ENCODE results near the gene FGF6.
"Not testable (repeated sequence)": the region's sequence is repeated elsewhere in the genome, so short reads cannot be mapped to it uniquely, and the experiment has no call there.

The FGF6 gene

DNA sequence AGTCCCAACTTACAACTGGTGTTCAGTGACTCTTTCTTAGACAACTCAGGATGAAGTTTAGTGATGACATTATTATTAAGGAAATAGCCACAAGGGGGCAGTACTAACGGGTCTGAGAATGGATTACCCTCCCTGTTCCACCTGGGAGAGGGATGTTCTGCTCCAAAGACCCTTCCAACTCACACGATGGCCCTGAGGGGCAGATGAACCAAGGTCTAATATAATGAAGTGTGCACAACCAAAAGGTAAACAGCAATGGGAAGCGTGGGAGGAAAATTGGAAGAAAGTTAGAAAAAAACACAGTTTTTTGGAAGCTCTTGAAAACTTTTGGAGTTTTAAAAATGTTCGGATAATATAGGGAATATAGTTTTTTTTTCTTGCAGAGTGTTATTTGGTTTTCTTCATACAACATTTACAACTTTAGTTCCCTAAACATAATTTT is 24.0 kb downstream of the FGF6 start:
- no peak overlapping the region for H3K27ac ChIP-seq
- DNase-seq (ENCODE audit: low read depth, low spot score), result no peak

GRCh38 chr12:4420138-4420670 is 25.4 kb downstream of the FGF6 start:
- no peak overlapping the region for H3K27ac ChIP-seq
- DNase-seq (ENCODE audit: low read depth, low spot score), result no peak

GRCh38 chr12:4418913-4419312 is 26.7 kb downstream of the FGF6 start:
- no peak overlapping the region for H3K27ac ChIP-seq
- no peak for DNase-seq (ENCODE audit: low read depth, low spot score)

- no peak overlapping the region for H3K27ac ChIP-seq
- no peak for DNase-seq (ENCODE audit: low read depth, low spot score)
Observed at GRCh38 chr12:4417936-4418335, 27.7 kb downstream of the FGF6 start.

- no peak overlapping the region for H3K27ac ChIP-seq
- no peak for DNase-seq (ENCODE audit: low read depth, low spot score)
Observed at GRCh38 chr12:4417455-4417854, 28.2 kb downstream of the FGF6 start.

GRCh38 chr12:4416276-4416675 is 29.3 kb downstream of the FGF6 start:
- no peak overlapping the region for H3K27ac ChIP-seq
- no peak for DNase-seq (ENCODE audit: low read depth, low spot score)

DNA sequence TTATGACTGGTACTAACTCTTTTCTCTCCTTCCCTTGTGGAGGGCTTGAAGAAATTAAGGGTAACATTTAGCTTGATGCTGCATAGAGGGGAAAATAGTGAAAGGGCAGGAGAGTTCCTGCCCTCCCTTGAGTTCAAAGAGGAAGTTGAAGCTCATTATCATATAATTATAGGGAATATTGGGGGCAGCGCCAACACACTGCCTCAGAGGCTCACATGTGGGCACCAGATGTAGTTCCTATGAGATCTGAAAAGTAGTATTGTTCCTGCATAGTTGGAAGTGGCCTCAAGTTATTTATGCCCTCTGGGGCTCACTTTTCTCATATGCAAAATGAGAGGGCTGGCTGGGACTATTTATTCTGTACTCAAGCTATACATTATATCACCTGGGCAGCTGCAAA is 33.1 kb downstream of the FGF6 start:
- DNase-seq (ENCODE audit: low read depth, low spot score), result no peak
- no peak overlapping the region for H3K27ac ChIP-seq

DNA sequence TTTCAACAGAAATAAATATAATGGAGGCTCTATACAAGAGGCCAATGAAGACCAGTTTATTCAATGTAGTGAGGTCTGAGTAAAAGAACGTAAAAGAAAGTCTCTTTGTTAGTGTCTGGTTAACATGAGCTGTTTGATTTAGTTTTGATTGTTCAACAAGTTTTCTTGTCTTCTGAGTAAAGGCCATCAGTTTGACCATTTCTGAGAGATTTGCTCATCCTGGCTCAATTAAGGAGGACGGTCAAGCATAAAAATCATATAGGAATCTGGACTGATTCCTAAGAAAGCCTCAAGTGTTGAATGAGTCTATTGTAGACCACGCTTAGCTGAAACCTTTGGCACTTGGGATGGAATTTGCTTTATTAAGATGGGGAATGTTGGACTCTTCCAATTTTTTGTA is 33.6 kb downstream of the FGF6 start:
- no peak overlapping the region for H3K27ac ChIP-seq
- no peak for DNase-seq (ENCODE audit: low read depth, low spot score)

GRCh38 chr12:4407136-4407535 is 38.5 kb downstream of the FGF6 start:
- DNase-seq (ENCODE audit: low read depth, low spot score), result no peak
- H3K27ac ChIP-seq, result no peak overlapping the region

DNA sequence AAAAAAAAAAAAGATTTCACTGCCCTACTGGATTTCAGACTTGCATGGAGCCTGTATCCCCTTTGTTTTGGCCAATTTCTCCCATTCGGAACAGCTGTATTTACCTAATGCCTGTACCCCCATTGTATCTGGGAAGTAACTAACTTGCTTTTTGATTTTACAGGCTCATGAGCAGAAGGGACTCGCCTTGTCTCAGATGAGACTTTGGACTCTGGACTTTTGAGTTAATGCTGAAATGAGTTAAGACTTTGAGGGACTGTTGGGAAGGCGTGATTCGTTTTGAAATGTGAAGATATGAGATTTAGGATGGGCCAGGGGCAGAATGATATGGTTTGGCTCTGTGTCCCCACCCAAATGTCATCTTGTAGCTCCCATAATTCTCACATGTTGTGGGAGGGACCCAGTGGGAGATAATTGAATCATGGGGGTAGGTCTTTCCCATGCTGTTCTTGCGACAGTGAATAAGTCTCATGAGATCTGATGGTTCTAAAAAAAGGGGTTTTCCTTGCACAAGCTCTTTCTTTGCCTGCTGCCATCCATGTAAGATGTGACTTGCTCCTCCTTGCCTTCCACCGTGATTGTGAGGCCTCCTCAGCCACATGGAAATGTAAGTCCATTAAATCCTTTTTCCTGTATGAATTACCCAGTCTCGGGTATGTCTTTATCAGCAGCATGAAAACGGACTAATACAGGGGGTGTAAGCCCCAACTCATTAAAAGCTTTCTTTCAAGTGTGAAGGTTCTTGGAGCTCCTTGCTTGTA is 40.6 kb downstream of the FGF6 start:
- not testable (repeated sequence) for H3K27ac ChIP-seq; DNase-seq (ENCODE audit: low read depth, low spot score)

DNA sequence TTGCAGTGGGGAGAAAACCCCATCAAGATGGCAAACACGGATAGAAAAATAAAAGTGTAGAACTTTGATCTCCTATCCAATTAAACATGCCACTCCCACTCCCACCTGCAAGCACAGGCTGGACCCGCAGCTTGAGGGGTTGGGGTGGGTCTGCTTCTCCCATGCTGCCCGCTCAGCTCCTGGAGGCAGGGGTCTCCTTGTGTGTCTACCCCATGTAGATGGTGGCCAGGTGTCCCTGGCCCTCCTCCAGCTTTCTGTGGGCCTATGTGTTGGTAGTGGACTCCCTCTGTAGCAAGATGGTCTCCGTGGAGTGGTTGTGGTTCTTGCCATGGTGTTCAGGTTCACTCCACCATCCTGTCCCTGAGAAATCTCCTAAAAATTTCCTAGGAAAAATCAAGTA is 42.6 kb downstream of the FGF6 start:
- no peak for DNase-seq (ENCODE audit: low read depth, low spot score)
- H3K27ac ChIP-seq, result no peak overlapping the region

- DNase-seq (ENCODE audit: low read depth, low spot score), result no peak
- no peak overlapping the region for H3K27ac ChIP-seq
Observed at GRCh38 chr12:4401117-4401516, 44.5 kb downstream of the FGF6 start.

DNA sequence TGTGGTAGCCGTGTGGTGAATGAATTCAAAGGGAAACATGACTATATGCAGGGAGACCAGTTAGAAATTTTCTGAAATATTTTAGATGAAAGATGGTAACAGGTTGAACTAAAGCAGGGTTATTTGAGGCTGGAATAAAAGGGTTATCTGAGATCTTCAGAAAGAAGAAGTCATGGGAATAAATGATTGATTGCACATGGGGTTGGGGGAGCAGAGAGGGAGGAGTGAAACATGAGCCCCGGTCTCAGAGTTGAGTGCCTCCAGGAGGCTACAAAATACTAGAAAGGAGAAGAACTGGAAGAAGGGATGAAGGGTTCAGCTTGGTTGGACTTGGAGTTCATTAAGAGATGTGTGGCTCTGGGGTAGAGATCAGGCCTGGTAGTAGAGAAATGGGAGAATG is 49.8 kb downstream of the FGF6 start:
- H3K27ac ChIP-seq, result no peak overlapping the region
- no peak for DNase-seq (ENCODE audit: low read depth, low spot score)

- no peak for DNase-seq (ENCODE audit: low read depth, low spot score)
- no peak overlapping the region for H3K27ac ChIP-seq
Observed at GRCh38 chr12:4393211-4393610, 52.4 kb downstream of the FGF6 start.

DNA sequence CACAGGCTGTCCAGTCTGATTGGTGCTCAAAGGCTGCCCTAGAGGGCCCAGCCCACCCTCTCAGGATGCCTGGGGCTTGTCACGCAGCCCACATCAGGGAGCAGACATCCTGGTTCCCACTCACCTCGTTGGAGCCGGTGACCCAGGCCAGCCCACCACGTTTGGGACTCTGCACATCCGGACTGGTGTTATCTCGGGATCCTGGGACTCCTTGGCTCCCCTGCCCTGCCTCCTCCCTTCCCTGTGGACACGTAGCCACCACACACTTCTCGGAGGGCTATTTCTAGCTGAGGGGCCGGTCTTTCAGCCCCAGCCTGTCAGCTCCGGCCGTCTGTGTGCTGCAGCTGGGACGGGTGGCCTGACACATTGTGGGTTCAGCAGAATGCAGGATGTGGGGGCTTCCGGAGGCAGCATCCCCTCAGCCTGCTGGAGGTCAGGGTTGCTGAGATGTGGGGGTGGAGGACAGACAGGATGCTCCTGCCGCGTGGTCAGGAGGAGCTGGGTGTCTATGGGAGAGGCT is 53.3 kb downstream of the FGF6 start:
- no peak for DNase-seq (ENCODE audit: low read depth, low spot score)
- no peak overlapping the region for H3K27ac ChIP-seq

DNA sequence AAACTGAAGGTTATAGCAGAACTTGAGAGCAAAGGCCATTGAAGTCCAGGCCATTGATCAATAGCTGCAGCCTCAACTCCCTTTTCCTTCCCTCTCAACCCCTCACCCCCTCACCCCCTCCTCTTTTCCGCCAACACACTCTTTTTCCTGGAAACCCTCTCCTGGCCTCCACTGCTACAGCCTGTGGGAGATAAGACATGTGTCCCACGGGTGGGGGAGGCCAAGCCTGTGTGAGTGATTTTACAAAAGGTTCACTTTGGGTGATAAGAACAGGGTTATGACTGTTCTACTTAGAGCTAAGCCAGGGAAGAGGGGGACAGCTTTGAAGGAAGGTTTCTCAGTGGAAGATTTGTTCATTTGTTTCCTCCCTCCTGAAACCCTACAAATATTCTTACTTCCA is 57.0 kb downstream of the FGF6 start:
- no peak for DNase-seq (ENCODE audit: low read depth, low spot score)

GRCh38 chr12:4388032-4388431 is 57.6 kb downstream of the FGF6 start:
- no peak overlapping the region for H3K27ac ChIP-seq
- no peak for DNase-seq (ENCODE audit: low read depth, low spot score)

More for the DNA sequence above, 57.0 kb downstream of the FGF6 start:
- H3K27ac ChIP-seq, result no peak overlapping the region

DNA sequence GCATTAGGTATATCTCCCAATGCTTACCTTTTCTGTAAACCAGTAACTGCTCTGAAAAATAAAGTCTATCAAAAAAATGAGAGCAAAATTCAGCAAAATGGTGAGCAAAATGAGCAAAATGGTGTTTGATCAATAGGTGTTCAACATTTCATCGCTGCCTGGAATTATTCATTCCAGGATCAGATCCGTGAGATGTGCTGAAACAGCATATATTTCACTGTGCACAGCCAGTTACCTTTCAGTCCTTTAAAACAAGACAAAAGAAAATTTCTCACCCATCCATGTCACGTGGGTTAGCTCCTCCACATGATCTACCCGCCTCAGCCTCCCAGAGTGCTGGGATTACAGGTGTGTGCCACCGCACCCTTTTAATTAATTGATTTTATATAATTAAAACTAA is 58.0 kb downstream of the FGF6 start:
- no peak overlapping the region for H3K27ac ChIP-seq
- DNase-seq (ENCODE audit: low read depth, low spot score), result no peak

GRCh38 chr12:4386801-4387200 is 58.8 kb downstream of the FGF6 start:
- no peak for DNase-seq (ENCODE audit: low read depth, low spot score)
- H3K27ac ChIP-seq, result no peak overlapping the region

Measured in epithelial cell of prostate (primary cell).